Motor neuron (in vitro differentiated cells): ENCODE measurements around the gene IPO8. TPM values are rescaled to one million over a fixed set of nuclear protein-coding genes. Genes with fewer than 3 reads are reported as not detected.
"Not testable (repeated sequence)": the region's sequence is repeated elsewhere in the genome, so short reads cannot be mapped to it uniquely, and the experiment has no call there.

ENCODE experiments used
- ATAC-seq, 8 experiments: fragments of 200-7000 bp; cut with Tn5 transposase; replicated peaks in 6 of 8; 2 replicates each; pipeline ENCODE4 v1.8.0; 2021; ENCODE audit warnings: mild to moderate bottlenecking in 8 of 8, moderate library complexity in 8 of 8
- H3K27ac ChIP-seq, 2 donors: fragments of 250-450 bp; sonication (Bioruptor Pico); 2 replicates each; pipeline ENCODE4 v1.9.0; 2021; ENCODE audit warnings: antibody characterized with exemption in 2 of 2, mild to moderate bottlenecking in 2 of 2, moderate library complexity in 1 of 2
- H3K4me1 ChIP-seq, 2 donors: fragments of 250-450 bp; sonication (Bioruptor Pico); replicated peaks in 1 of 2; 2 replicates each; pipeline ENCODE4 v1.6.1; 2021; ENCODE audit warnings: antibody characterized with exemption in 2 of 2, mild to moderate bottlenecking in 2 of 2, moderate library complexity in 1 of 2
- H3K4me3 ChIP-seq, 5 donors: fragments of 250-450 bp; sonication (Bioruptor Pico); 2 replicates each; pipeline ENCODE4 v1.9.0; 2021; ENCODE audit warnings: antibody characterized with exemption in 5 of 5, mild to moderate bottlenecking in 5 of 5, moderate library complexity in 4 of 5
- WGBS, 10 experiments: fragments of 450-650 bp; shearing (Covaris generic); methylation state at CpG; one replicate each; pipeline ENCODE4 v1.0.0; 2022; 5-methylcytosine and 5-hydroxymethylcytosine counted together
- in situ Hi-C, 9 experiments: fragments of 400-800 bp; cut with MboI; loops; one replicate each; pipeline ENCODE4 v1.15.0; 2021; ENCODE audit warnings: low sequenced_read_pairs in 9 of 9, low pct_unique_long_range_greater_than_20kb in 2 of 9; ENCODE audit not compliant: unreplicated experiment in 9 of 9
- total RNA-seq, 8 experiments: library from RNA; unstranded; fragments of 300-600 nt; gene quantifications; 2 replicates each; pipeline versions ENCODE4 v1.2.3 to v1.2.4, GENCODE V29; 2022

The IPO8 gene
- total RNA-seq, 8 experiments from 2014 or later, result 7.4 to 57.8 (median 20.9) TPM

DNA sequence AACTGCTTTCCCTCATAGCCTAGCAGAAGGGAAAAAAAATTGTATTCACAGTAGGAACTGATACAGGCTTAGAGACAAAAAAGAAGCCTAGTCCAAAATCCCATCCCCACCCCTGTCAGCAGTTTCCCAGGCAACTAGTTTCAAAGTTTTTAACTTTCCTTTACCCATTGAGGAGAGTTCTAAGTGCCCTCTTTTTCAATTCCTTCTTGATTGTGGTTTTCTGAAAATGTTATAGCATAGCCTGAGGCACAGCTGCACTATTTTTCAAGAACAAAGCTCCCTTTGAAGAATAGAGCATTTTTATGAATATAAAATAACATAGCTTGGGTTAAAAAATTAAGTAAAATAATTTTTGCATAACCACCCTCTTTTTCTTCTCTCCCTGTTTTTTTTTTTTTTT lies 81.6 kb downstream of the IPO8 start:
- in situ Hi-C loops, result no loop called here
- Histone ChIP-seq H3K27ac (no peak overlapping the region), H3K4me3 (no peak overlapping the region), H3K4me1 (peaks cover 0 to 7% of the 10 kb centered on the region in 2 donors)
- no peak for ATAC-seq

DNA sequence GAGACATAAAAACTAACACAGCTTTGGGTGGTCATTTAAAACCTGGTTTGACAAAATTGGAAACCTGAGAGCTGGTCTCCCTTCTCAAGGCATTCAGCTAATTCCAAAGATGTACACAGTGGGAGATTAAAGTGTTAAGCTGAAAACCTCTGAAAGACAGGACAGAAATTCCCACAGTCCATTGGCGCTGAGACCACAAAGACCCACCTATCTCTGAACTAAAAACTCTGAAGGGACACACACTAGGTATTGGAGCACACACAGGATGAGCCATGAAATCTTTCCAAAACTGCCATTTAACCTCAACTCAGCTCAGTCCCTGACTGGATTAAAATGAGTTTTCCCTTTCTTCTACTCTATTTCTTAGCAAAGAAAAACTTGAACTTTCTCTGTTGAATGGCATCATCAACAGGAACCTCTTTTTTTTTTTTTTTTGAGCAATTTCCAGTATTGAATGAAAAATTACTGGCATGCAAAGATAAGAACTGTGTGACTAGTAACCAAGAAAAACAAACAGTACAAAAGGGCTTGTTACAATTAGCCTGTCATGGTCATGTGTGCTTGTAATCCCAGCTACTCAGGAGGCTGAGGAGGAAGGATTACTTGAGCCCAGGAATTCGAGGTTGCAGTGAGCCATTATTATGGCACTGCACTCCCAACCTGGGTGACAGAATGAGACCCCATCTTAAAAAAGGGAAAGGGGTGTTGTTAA lies 82.4 kb downstream of the IPO8 start:
- Histone ChIP-seq H3K4me1 (peaks cover 0 to 6% of the 10 kb centered on the region in 2 donors), H3K27ac (no peak overlapping the region), H3K4me3 (no peak overlapping the region)
- ATAC-seq, result peak in 2 of 8 experiments; percentile 35 to 60
- WGBS, 10 experiments, result 0 to 100% (median 79%) methylated on average over 1 to 2 of the region's 2 CpGs; no CpG with 5 or more reads in 1 of the 10 experiments
- in situ Hi-C loops, result no loop called here

DNA sequence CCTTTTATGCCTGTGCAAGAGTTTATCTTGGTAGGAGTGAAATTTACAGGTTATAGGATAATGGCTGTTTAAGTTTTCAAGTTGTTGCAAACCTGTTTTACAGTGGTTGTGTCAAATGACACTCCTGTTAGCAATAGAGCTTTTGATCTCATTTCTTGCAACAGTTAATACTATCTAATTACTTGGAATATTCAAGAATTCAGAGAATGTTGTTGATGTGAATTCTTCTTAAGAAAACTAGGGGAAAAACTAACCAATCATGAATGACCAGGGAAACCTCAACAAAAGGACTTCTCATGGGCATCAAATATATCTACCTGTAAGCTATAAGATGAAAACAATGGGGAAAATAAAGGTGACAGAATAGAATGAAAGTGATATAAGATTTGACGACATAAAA lies 85.0 kb downstream of the IPO8 start:
- no peak overlapping the region for H3K4me3 ChIP-seq
- H3K27ac ChIP-seq, result no peak overlapping the region
- 58 to 100% (median 86%) methylated on average over 1 of the region's 1 CpG; no CpG with 5 or more reads in 1 of the 10 experiments for WGBS, 10 experiments
- in situ Hi-C loops, result no loop called here
- H3K4me1 ChIP-seq, result no peaks in the 10 kb centered on the region
- ATAC-seq, result no peak

DNA sequence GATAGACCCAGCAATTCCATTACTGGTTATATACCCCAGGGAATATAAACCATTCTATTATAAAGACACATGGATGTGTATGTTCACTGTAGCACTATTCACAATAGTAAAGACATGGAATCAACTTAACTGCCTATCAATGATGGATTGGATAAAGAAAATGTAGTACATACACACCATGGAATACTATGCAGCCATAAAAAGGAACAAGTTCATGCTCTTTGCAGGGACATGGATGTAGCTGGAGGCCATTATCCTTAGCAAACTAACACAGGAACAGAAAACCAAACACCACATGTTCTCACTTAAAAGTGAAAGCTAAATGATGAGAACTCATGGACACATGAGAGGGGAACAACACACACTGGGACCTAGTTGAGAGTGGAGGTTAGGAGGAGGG lies 85.8 kb downstream of the IPO8 start:
- H3K4me1 ChIP-seq, in situ Hi-C loops, H3K27ac ChIP-seq, H3K4me3 ChIP-seq, ATAC-seq: not testable (repeated sequence)

DNA sequence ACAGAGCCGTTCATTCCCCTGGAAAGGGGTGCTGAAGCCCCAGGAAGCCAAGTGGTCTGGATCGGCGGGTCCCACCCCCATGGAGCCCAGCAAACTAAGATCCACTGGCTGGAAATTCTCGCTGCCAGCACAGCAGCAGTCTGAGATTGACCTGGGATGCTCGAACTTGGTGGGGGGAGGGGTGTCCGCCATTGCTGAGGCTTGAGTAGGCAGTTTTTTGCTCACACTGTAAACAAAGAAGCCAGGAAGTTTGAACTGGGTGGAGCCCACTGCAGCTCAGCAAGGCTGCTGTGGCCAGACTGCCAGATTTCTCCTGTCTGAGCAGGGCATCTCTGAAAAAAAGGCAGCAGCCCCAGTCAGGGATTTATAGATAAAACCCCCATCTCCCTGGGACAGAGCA lies 91.4 kb downstream of the IPO8 start:
- H3K4me3 ChIP-seq, H3K4me1 ChIP-seq, in situ Hi-C loops, H3K27ac ChIP-seq, ATAC-seq: not testable (repeated sequence)
- WGBS, 10 experiments, result 7 to 80% (median 50%) methylated on average over 1 to 3 of the region's 6 CpGs; no CpG with 5 or more reads in 3 of the 10 experiments

DNA sequence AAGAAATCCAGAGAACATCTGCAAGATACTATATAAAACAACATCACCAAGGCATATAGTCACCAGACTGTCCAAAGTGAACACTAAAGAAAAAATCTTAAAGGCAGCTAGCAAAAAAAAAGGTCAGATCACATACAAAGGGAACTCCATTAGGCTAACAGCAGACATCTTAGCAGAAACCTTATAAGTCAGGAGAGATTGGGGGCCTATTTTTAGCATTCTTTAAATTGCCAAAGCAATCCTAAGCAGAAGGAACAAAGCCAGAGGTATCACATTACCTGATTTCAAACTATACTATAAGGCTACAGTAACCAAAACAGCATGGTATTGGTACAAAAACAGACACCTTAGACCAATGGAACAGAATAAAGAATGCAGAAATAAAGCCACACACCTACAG lies 92.5 kb downstream of the IPO8 start:
- ATAC-seq, result no peak
- H3K4me1 ChIP-seq, result no peaks in the 10 kb centered on the region
- in situ Hi-C loops, result no loop called here
- H3K4me3 ChIP-seq, result no peak overlapping the region
- no peak overlapping the region for H3K27ac ChIP-seq

DNA sequence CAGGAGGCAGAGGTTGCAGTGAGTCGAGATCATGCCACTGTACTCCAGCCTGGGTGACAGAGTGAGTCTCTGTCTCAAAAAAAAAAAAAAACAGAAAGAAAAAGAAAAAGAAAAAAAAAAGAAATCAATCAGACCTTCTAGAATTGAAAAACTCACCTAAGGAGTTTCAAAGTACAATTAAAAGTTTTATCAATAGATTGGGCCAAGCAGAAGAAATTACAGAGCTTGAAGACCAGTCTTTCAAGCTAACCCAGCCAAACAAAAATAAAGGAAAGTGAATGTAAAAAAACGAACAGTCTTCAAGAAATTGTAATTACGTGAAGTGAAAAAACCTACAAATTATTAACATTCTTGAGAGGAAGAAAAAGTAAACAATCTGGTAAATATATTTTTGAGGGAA lies 93.0 kb downstream of the IPO8 start:
- H3K4me1 ChIP-seq, result no peaks in the 10 kb centered on the region
- WGBS, 10 experiments, result 42 to 100% (median 82%) methylated on average over 2 to 3 of the region's 3 CpGs
- no peak overlapping the region for H3K4me3 ChIP-seq
- no peak overlapping the region for H3K27ac ChIP-seq
- in situ Hi-C loops, result no loop called here
- ATAC-seq, result no peak

DNA sequence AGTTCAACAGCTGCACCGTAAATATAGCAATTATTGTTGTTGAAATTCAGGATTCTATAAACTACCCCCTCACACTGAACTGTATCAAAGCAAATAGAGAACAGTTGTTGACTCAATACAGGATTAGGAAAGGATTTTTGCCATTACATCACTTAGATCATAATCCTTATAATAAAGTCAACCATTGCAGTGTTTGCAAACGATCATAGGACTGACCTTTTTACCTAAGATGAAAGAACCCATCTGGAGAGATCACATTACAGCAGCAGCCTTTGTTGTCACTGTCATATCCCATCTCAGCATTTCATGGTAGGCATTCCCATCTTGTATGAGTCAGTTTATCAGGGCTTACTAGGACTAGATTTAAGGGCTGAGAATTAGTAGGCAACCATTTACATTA lies 96.1 kb downstream of the IPO8 start:
- in situ Hi-C loops, result no loop called here
- no peak overlapping the region for H3K4me3 ChIP-seq
- peak in 5 of 8 experiments; percentile 21 to 96 (median 61) for ATAC-seq
- H3K4me1 ChIP-seq, result no peaks in the 10 kb centered on the region
- WGBS, 10 experiments, result 0 to 100% (median 40%) methylated on average over 1 to 2 of the region's 2 CpGs; no CpG with 5 or more reads in 1 of the 10 experiments
- no peak overlapping the region for H3K27ac ChIP-seq

DNA sequence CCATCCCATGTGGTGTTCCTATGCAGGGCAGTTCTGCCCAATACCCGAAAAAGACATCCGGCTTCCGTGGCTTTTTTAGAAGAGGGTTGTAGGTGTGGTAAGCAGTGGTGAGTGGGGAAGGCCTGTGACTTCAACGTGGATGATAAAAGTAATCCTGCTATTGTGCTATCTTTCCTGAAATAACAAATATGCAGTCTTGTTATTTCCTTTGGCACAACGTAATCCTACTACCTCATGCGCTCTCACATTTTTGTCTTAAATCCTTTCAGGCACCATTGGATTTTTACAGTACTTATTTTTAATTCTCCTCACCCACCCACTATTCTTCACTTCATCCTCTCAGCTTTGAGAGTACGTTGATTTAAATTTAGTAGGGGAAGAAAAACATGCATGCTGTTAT lies 96.8 kb downstream of the IPO8 start:
- Histone ChIP-seq H3K4me1 (no peaks in the 10 kb centered on the region), H3K4me3 (no peak overlapping the region), H3K27ac (no peak overlapping the region)
- 46 to 100% (median 88%) methylated on average over 1 to 7 of the region's 7 CpGs for WGBS, 10 experiments
- ATAC-seq, result no peak
- in situ Hi-C loops, result no loop called here

DNA sequence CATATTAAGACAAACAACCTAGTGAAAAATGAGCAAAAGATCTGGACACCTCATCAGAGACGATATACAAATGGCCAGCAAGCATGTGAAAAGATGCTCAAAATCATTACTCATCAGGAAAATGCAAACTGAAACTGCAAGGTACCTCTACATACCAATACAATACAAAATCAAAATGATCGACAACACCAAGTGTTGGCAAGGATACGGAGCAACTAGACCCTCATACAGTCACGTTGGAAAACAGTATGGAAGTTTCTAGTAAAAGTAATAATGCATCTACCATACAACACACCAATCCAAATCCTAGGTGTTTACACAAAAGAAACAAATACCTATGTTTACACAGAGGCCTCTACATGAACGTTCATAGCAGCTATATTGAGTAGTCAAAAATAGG lies 99.9 kb downstream of the IPO8 start:
- in situ Hi-C loops, result no loop called here
- ATAC-seq, result no peak
- Histone ChIP-seq H3K4me1 (no peaks in the 10 kb centered on the region), H3K4me3 (no peak overlapping the region), H3K27ac (no peak overlapping the region)
- WGBS, 10 experiments, result 22 to 90% (median 66%) methylated on average over 1 to 5 of the region's 5 CpGs

DNA sequence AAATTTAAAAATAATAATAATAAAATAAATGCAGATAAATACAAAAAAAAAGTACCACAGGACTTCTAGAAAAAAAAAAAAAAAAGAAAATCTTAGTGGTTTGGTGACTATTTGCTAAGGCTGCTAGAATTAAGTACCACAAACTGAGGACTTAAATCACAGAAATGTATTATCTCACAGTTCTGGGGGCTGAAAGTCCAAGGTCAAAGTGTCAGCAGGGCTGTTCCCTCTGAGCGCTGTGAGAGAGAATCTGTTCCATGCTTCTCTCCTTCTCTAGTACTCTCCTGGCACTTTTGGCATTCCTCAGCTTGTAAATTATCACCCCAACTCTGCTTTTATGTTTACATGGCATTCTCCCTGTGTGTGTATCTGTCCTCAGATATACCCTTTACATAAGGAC lies 101.2 kb downstream of the IPO8 start:
- H3K4me1 ChIP-seq, result no peaks in the 10 kb centered on the region
- H3K4me3 ChIP-seq, result no peak overlapping the region
- in situ Hi-C loops, result no loop called here
- WGBS, 10 experiments, result 45 to 100% (median 100%) methylated on average over 1 of the region's 1 CpG; no CpG with 5 or more reads in 3 of the 10 experiments
- no peak for ATAC-seq
- H3K27ac ChIP-seq, result no peak overlapping the region

DNA sequence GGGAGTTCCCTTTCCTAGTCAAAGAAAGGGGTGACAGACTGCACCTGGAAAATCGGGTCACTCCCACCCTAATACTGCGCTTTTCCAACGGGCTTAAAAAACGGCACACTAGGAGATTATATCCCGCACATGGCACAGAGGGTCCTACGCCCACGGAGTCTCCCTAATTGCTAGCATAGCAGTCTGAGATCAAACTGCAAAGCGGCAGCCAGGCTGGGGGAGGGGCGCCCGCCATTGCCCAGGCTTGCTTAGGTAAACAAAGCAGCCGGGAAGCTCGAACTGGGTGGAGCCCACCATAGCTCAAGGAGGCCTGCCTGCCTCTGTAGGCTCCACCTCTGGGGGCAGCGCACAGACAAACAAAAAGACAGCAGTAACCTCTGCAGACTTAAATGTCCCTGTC lies 107.1 kb downstream of the IPO8 start:
- 89% methylated on average over 3 of the region's 13 CpGs; no CpG with 5 or more reads in 9 of the 10 experiments for WGBS, 10 experiments
- H3K27ac ChIP-seq, ATAC-seq, in situ Hi-C loops, H3K4me3 ChIP-seq, H3K4me1 ChIP-seq: not testable (repeated sequence)

DNA sequence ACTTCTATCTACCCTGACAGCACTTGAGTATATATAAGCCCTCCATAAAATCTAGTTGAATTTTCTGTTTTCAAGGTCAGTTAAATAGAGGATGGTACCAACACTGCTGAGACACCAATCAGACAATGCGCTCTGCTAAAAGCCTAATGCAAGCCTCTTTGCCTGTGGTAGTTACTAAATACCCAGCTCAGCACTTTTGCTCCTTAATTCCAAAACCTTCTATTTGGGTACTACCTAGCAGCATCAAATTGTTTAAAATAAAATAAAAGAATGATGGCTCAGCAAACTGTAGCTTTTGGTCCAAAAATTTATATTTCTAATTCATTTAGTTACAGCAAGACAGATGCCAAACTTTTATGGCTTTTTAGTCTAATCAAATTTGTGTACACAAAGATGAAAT lies 107.9 kb downstream of the IPO8 start:
- WGBS, 10 experiments, result 86 to 100% (median 100%) methylated on average over 1 of the region's 1 CpG; no CpG with 5 or more reads in 2 of the 10 experiments
- no peak overlapping the region for H3K4me3 ChIP-seq
- no peak for ATAC-seq
- in situ Hi-C loops, result no loop called here
- no peaks in the 10 kb centered on the region for H3K4me1 ChIP-seq
- H3K27ac ChIP-seq, result no peak overlapping the region

DNA sequence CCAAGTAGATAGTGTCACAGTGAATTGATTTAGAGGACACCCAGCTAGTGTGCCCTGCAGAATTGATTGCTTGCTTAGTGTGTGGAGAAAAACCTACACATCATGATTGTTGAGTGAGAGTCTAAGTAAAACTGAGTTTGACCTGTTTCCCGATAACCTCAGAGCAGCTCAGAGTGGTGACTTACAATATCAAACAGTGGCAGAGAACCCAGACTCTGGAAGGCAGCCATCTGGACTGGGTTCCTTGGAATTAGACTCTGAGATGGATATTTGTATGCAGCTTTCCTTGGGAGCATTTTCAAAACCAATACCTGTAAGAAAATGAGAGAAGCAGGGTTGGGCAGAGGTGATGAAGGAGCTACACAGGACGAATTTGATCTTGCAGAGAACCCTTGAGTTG lies 109.8 kb downstream of the IPO8 start:
- in situ Hi-C loops, result no loop called here
- H3K4me1 ChIP-seq, result no peaks in the 10 kb centered on the region
- WGBS, 10 experiments, result 13 to 100% (median 23%) methylated on average over 1 of the region's 2 CpGs; no CpG with 5 or more reads in 4 of the 10 experiments
- no peak overlapping the region for H3K27ac ChIP-seq
- no peak overlapping the region for H3K4me3 ChIP-seq
- ATAC-seq, result no peak
